ENCODE data around the gene PLPPR2.

DNA sequence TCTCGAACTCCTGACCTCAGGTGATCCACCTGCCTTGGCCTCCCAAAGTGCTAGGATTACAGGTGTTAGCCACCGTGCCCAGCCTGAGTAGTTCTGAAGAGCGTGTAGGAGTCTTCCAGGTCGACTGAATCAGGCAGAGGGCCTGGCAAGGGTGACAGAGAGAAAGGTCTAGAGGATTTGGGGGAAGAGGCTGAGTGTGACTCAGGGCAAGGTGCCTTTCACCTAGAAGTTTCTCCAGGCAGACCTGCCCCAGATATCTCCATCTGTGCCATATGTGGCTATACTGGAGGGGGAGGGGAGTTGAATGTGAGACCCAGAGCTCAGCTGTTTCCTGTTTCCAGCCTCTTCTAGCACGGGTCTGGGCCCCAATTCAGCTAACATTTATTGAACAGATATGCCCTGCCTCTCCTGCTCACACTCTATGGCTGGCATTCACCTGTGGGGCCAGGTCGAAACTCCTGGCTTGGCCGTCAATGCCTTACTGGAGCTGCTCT lies 7.6 kb upstream of the PLPPR2 start:
- TF ChIP-seq EZH2 (IDR thresholded peaks at IDR 0.05; ENCODE audit: borderline replicate concordance, insufficient read depth, low read length, poor library complexity, severe bottlenecking) (no peak), SMC3 (conservative IDR thresholded peaks at IDR 0.05; ENCODE audit: poor library complexity) (no peak), EP300 (conservative IDR thresholded peaks at IDR 0.05; ENCODE audit: poor library complexity, severe bottlenecking) (no peak), RAD21 (conservative IDR thresholded peaks at IDR 0.05) (no peak), TAF1 (IDR thresholded peaks at IDR 0.05; ENCODE audit: low read depth) (no peak), POLR2AphosphoS5 (IDR thresholded peaks at IDR 0.05) (no peak), MXI1 (conservative IDR thresholded peaks at IDR 0.05; ENCODE audit: poor library complexity, severe bottlenecking) (no peak)
- TF ChIP-seq, protein P1, sequence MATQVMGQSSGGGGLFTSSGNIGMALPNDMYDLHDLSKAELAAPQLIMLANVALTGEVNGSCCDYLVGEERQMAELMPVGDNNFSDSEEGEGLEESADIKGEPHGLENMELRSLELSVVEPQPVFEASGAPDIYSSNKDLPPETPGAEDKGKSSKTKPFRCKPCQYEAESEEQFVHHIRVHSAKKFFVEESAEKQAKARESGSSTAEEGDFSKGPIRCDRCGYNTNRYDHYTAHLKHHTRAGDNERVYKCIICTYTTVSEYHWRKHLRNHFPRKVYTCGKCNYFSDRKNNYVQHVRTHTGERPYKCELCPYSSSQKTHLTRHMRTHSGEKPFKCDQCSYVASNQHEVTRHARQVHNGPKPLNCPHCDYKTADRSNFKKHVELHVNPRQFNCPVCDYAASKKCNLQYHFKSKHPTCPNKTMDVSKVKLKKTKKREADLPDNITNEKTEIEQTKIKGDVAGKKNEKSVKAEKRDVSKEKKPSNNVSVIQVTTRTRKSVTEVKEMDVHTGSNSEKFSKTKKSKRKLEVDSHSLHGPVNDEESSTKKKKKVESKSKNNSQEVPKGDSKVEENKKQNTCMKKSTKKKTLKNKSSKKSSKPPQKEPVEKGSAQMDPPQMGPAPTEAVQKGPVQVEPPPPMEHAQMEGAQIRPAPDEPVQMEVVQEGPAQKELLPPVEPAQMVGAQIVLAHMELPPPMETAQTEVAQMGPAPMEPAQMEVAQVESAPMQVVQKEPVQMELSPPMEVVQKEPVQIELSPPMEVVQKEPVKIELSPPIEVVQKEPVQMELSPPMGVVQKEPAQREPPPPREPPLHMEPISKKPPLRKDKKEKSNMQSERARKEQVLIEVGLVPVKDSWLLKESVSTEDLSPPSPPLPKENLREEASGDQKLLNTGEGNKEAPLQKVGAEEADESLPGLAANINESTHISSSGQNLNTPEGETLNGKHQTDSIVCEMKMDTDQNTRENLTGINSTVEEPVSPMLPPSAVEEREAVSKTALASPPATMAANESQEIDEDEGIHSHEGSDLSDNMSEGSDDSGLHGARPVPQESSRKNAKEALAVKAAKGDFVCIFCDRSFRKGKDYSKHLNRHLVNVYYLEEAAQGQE (IDR thresholded peaks at IDR 0.05; ENCODE audit: borderline replicate concordance) = no peak
- TF ChIP-seq, protein P2, sequence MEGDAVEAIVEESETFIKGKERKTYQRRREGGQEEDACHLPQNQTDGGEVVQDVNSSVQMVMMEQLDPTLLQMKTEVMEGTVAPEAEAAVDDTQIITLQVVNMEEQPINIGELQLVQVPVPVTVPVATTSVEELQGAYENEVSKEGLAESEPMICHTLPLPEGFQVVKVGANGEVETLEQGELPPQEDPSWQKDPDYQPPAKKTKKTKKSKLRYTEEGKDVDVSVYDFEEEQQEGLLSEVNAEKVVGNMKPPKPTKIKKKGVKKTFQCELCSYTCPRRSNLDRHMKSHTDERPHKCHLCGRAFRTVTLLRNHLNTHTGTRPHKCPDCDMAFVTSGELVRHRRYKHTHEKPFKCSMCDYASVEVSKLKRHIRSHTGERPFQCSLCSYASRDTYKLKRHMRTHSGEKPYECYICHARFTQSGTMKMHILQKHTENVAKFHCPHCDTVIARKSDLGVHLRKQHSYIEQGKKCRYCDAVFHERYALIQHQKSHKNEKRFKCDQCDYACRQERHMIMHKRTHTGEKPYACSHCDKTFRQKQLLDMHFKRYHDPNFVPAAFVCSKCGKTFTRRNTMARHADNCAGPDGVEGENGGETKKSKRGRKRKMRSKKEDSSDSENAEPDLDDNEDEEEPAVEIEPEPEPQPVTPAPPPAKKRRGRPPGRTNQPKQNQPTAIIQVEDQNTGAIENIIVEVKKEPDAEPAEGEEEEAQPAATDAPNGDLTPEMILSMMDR (IDR thresholded peaks at IDR 0.05; ENCODE audit: poor library complexity, severe bottlenecking) = no peak
